Fibroblast of mammary gland (primary cell): ENCODE measurements around the gene ASIP.

Experiments
- DNase-seq: peaks from one replicate; pipeline ENCODE4 v3.0.0-alpha.2; 2010; ENCODE audit warnings: low read depth
- H3K4me3 ChIP-seq: 2 replicates; pipeline ENCODE4 v1.5.1; 2011; ENCODE audit warnings: low read depth, mild to moderate bottlenecking, low read length, moderate library complexity; ENCODE audit not compliant: control insufficient read depth
- CTCF ChIP-seq: conservative IDR thresholded peaks from 2 replicates; pipeline ENCODE4 v1.5.1; 2011; ENCODE audit warnings: low read depth, low read length, inconsistent platforms; ENCODE audit not compliant: control insufficient read depth, insufficient read depth

The ASIP gene

DNA sequence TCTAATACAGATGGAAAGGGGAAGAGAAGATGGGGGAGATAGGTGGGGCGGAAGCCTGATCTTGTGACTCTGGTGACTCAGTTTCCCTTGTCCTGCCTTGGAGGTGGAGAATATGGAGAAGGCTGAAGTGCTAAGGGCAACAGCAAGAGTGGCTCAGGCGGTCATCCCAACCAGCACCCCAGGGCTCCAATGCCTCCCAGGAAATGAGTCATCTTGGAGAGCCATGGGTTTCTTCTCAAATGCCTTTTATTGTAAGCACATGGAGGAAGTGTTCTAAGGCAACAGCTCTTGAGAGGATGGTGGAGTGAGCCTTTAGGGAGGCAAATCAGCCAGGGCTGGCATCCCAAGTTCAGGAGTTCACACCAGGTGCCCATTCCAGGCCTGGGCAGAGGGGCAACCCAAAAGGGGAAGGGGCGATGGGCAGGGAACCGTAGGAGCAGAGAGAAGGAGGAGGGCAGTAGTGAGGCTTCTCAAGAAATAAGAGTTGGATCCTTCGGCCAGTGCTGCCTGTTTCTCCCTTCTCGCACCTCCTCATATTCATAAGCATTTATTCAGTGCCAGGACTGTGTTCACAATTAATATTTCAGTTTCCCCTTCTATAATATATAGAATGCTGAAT is 75.1 kb downstream of the ASIP start:
- TF ChIP-seq CTCF: no peak
- H3K4me3 ChIP-seq: no peak overlapping the region
- DNase-seq: peak; percentile 67
